SK-N-MC (cell line): ENCODE data around the gene ZFAND3.
A peak's percentile ranks its signal among the peaks of the same experiment; 100 is the strongest.

Experiments
- DNase-seq: peaks from one replicate; pipeline ENCODE4 v3.0.0-alpha.2; 2011; ENCODE audit warnings: low read depth, low spot score
- H3K27ac ChIP-seq: fragments of 200-600 bp; sonication (generic); 2 replicates; pipeline ENCODE4 v1.5.1; 2016; ENCODE audit warnings: mixed run types
- H3K36me3 ChIP-seq: fragments of 200-600 bp; sonication (generic); 2 replicates; pipeline ENCODE4 v1.6.1; 2017; ENCODE audit warnings: antibody characterized with exemption, low read length, mixed read lengths; ENCODE audit not compliant: insufficient read depth
- H3K4me3 ChIP-seq: fragments of 200-600 bp; sonication (generic); 2 replicates; pipeline ENCODE4 v1.5.1; 2016
- H3K9ac ChIP-seq: fragments of 200-600 bp; sonication (generic); 2 replicates; pipeline ENCODE4 v1.8.0; 2017; ENCODE audit warnings: mixed run types, mixed read lengths; ENCODE audit not compliant: insufficient read length
- H3K9me3 ChIP-seq: fragments of 200-600 bp; sonication (generic); 2 replicates; pipeline ENCODE4 v1.6.1; 2017; ENCODE audit warnings: low read depth, mild to moderate bottlenecking, antibody characterized with exemption, low read length, moderate library complexity, mixed read lengths
- EZH2 ChIP-seq: fragments of 200-600 bp; sonication (generic); IDR thresholded peaks from one replicate; pipeline ENCODE4 v1.6.1; 2017; ENCODE audit warnings: antibody characterized with exemption
- FOXP2 ChIP-seq: optimal IDR thresholded peaks from 2 replicates; pipeline ENCODE3; 2011; ENCODE audit warnings: mild to moderate bottlenecking, moderate library complexity; ENCODE audit not compliant: insufficient read depth; ENCODE audit errors: extremely low read length, control extremely low read depth
- POLR2AphosphoS5 ChIP-seq: IDR thresholded peaks from 2 replicates; pipeline ENCODE4 v1.6.1; 2012; ENCODE audit warnings: mild to moderate bottlenecking, low read depth, low read length, borderline replicate concordance

Gene ZFAND3

DNA sequence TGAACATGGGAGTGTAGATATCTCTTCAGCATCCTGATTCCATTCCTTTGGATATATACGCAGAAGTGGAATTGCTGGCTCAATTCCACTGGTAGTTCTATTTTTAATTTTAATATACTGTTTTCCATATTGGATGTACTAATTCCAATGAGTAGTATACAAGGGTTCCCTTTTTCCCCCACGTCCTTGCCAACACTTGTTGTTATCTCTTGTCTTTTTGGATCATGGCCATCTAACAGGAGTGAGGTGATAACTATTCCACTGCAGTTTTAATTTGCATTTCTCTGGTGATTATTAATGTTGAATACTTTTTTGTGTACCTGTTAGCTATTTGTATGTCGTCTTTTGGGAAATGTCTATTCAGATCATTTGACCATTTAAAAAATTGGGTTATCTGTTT is 91.5 kb downstream of the ZFAND3 start:
- no peak for DNase-seq
- TF ChIP-seq POLR2AphosphoS5 (no peak), EZH2 (no peak), FOXP2 (no peak)
- Histone ChIP-seq H3K9ac (no peak overlapping the region), H3K9me3 (no peaks in the 10 kb centered on the region), H3K36me3 (peaks cover 15% of the 10 kb centered on the region; the same call in 1 of the 2 replicates), H3K27ac (no peak overlapping the region), H3K4me3 (no peak overlapping the region)

GRCh38 chr6:37913210-37913609 is 93.7 kb downstream of the ZFAND3 start:
- no peak for DNase-seq
- Histone ChIP-seq H3K27ac (no peak overlapping the region), H3K9ac (no peak overlapping the region)

DNA sequence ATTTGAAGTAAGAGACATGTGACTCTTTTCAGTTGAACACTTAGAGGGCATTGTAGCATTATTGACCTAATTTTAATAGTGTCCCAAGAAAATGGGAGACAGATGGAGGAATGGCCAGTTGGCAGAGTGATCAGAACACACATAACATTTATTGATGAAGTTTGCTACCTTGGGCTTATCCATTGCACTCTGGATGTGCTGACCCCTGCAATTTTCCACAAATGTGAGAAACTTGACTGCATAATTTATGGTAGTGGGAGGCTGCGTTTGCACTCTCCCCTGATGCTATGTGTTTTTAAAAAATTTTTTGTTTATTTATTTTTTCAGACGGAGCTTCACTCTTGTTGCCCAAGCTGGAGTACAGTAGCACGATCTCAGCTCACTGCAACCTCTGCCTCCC is 95.9 kb downstream of the ZFAND3 start:
- no peak overlapping the region for H3K9ac ChIP-seq
- H3K4me3 ChIP-seq = no peak overlapping the region
- peaks cover 8% of the 10 kb centered on the region; the same call in 1 of the 2 replicates for H3K36me3 ChIP-seq
- no peak overlapping the region for H3K27ac ChIP-seq
- no peak for DNase-seq
- TF ChIP-seq FOXP2 (no peak), EZH2 (no peak), POLR2AphosphoS5 (no peak)
- no peaks in the 10 kb centered on the region for H3K9me3 ChIP-seq

More at GRCh38 chr6:37913210-37913609, 93.7 kb downstream of the ZFAND3 start:
- H3K4me3 ChIP-seq = no peak overlapping the region
- TF ChIP-seq EZH2 (no peak), FOXP2 (no peak), POLR2AphosphoS5 (no peak)
- peaks cover 12% of the 10 kb centered on the region; the same call in 1 of the 2 replicates for H3K36me3 ChIP-seq
- H3K9me3 ChIP-seq = no peaks in the 10 kb centered on the region

GRCh38 chr6:37916149-37916548 is 96.6 kb downstream of the ZFAND3 start:
- DNase-seq = no peak
- Histone ChIP-seq H3K36me3 (peaks cover 8% of the 10 kb centered on the region; the same call in 1 of the 2 replicates), H3K9ac (no peak overlapping the region), H3K4me3 (no peak overlapping the region), H3K9me3 (no peaks in the 10 kb centered on the region), H3K27ac (no peak overlapping the region)
- TF ChIP-seq FOXP2 = no peak
- no peak for TF ChIP-seq POLR2AphosphoS5
- TF ChIP-seq EZH2 = no peak

- Histone ChIP-seq H3K9me3 (no peaks in the 10 kb centered on the region), H3K4me3 (no peak overlapping the region), H3K36me3 (peaks cover 8% of the 10 kb centered on the region; the same call in 1 of the 2 replicates), H3K9ac (no peak overlapping the region), H3K27ac (no peak overlapping the region)
- TF ChIP-seq POLR2AphosphoS5 (no peak), EZH2 (no peak), FOXP2 (no peak)
- no peak for DNase-seq
Observed at GRCh38 chr6:37916675-37917074, 97.1 kb downstream of the ZFAND3 start.

- DNase-seq = no peak
- Histone ChIP-seq H3K4me3 (no peak overlapping the region), H3K36me3 (peaks cover 8% of the 10 kb centered on the region; the same call in 1 of the 2 replicates), H3K9ac (no peak overlapping the region), H3K27ac (peak overlapping the region; percentile 29; the same call in 1 of the 2 replicates), H3K9me3 (no peaks in the 10 kb centered on the region)
- TF ChIP-seq POLR2AphosphoS5 (no peak), FOXP2 (no peak), EZH2 (no peak)
Observed at GRCh38 chr6:37917566-37917965, 98.0 kb downstream of the ZFAND3 start.

DNA sequence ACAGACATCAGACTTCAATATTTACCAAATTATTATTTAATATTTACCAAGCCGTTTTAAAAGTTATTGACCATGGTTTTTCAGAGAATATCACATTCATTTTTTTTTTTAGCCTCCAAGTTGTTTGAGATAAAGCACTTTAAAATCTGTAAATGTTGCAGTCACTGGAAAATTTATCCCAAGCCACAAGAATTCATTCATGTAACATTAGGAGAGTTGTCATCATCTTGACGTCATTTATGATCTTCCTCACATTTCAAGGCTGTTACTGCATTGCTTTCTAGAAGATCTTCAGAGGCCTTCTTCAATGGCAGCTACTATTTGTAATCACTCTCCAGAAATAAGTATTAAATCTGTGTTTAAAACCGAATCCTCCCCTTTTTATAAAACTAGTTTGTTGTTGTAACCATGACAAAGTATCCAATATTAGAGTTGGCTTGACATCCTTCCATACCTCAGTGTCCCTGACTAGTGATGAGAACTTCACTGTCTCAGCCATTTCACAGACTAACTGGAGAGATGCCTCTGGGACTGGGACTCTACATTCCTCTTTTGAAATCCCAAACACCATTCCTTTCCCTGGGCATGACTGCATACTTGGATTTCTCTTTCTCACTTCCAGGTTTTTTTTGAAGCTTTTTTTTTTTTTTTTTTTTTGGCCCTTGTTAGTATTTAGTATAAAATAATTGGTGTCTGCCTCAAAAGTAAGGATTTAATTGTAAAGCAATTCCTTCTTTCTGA is 100.1 kb downstream of the ZFAND3 start:
- DNase-seq = no peak
- H3K36me3 ChIP-seq = 0 out of 2 replicates have a peak, but pooled peaks cover 5% of the 10 kb centered on the region

GRCh38 chr6:37920667-37921066 is 101.1 kb downstream of the ZFAND3 start:
- Histone ChIP-seq H3K27ac (no peak overlapping the region), H3K4me3 (no peak overlapping the region), H3K36me3 (no peaks in the 10 kb centered on the region), H3K9me3 (no peaks in the 10 kb centered on the region), H3K9ac (no peak overlapping the region)
- no peak for DNase-seq
- TF ChIP-seq POLR2AphosphoS5 = no peak
- TF ChIP-seq FOXP2 = no peak

More for the DNA sequence above, 100.1 kb downstream of the ZFAND3 start:
- Histone ChIP-seq H3K27ac (peak overlapping the region; percentile 7; the same call in 1 of the 2 replicates), H3K9me3 (no peaks in the 10 kb centered on the region), H3K9ac (no peak overlapping the region), H3K4me3 (no peak overlapping the region)
- no peak for TF ChIP-seq POLR2AphosphoS5
- no peak for TF ChIP-seq EZH2
- TF ChIP-seq FOXP2 = no peak
